Measurements from ENCODE around the gene DTNB. TPM values are rescaled to one million over a fixed set of nuclear protein-coding genes. Genes with fewer than 3 reads are reported as not detected.

The DTNB gene
- polyA plus RNA-seq, 1 experiment, result 12.5 TPM

- Histone ChIP-seq H3K27me3 (ENCODE audit: control insufficient read depth, insufficient read depth, low read length) (no peaks in the 10 kb centered on the region), H3K27ac (ENCODE audit: low read depth, low read length) (no peak overlapping the region), H3K9me3 (ENCODE audit: control insufficient read depth, insufficient read depth, low read length) (no peaks in the 10 kb centered on the region), H3K4me3 (ENCODE audit: low read depth, low read length) (no peak overlapping the region)
- ChIA-PET CTCF (interaction anchor here (0.5 to 1.4 kb wide), 3 partner anchors 84 to 254 kb away, joined by 3 read pairs; no protein-coding TSS in a partner anchor), POLR2A (no interaction called here)
- TF ChIP-seq, protein P1, sequence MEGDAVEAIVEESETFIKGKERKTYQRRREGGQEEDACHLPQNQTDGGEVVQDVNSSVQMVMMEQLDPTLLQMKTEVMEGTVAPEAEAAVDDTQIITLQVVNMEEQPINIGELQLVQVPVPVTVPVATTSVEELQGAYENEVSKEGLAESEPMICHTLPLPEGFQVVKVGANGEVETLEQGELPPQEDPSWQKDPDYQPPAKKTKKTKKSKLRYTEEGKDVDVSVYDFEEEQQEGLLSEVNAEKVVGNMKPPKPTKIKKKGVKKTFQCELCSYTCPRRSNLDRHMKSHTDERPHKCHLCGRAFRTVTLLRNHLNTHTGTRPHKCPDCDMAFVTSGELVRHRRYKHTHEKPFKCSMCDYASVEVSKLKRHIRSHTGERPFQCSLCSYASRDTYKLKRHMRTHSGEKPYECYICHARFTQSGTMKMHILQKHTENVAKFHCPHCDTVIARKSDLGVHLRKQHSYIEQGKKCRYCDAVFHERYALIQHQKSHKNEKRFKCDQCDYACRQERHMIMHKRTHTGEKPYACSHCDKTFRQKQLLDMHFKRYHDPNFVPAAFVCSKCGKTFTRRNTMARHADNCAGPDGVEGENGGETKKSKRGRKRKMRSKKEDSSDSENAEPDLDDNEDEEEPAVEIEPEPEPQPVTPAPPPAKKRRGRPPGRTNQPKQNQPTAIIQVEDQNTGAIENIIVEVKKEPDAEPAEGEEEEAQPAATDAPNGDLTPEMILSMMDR (IDR thresholded peaks at IDR 0.05; ENCODE audit: low read depth, low read length), result no peak
- no peak for DNase-seq (ENCODE audit: low read depth, low spot score)
Observed at GRCh38 chr2:25446122-25446521, 227.3 kb downstream of the DTNB start.

DNA sequence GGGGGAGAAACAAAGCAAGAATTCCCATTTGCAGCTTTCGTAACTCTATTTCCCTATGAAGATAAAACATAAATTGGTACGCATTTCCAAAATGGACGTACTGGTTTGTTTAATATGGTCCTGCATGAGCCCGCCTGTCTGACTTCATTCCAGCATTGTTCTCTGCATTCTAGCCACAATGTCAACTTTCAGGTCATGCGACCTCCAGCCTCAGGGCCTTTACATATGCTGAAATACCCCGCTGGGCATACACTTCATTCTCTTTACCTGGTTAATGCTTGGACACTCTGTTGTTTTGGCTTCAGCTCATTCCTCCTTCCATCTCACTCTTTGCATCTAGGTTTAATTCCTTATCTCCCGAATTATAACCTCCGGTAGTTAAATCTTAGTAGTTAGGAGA is 227.9 kb downstream of the DTNB start:
- CTCF ChIA-PET, result interaction anchor here (1.2 to 1.4 kb wide), 2 partner anchors 83 to 122 kb away, joined by 3 read pairs; no protein-coding TSS in a partner anchor
- POLR2A ChIA-PET, result no interaction called here

GRCh38 chr2:25444608-25445270 is 228.6 kb downstream of the DTNB start:
- Histone ChIP-seq H3K27ac (ENCODE audit: low read depth, low read length) (no peak overlapping the region), H3K27me3 (ENCODE audit: control insufficient read depth, insufficient read depth, low read length) (no peaks in the 10 kb centered on the region), H3K9me3 (ENCODE audit: control insufficient read depth, insufficient read depth, low read length) (no peaks in the 10 kb centered on the region), H3K4me3 (ENCODE audit: low read depth, low read length) (no peak overlapping the region)
- POLR2A ChIA-PET, result no interaction called here
- CTCF ChIA-PET, result interaction anchor here (1.2 to 1.4 kb wide), 2 partner anchors 83 to 123 kb away, joined by 3 read pairs; no protein-coding TSS in a partner anchor
- TF ChIP-seq, protein P1 (IDR thresholded peaks at IDR 0.05; ENCODE audit: low read depth, low read length), result no peak
- DNase-seq (ENCODE audit: low read depth, low spot score), result no peak

More for the DNA sequence above, 227.9 kb downstream of the DTNB start:
- TF ChIP-seq, protein P1 (IDR thresholded peaks at IDR 0.05; ENCODE audit: low read depth, low read length), result no peak
- H3K4me3 ChIP-seq (ENCODE audit: low read depth, low read length), result no peak overlapping the region
- no peaks in the 10 kb centered on the region for H3K9me3 ChIP-seq (ENCODE audit: control insufficient read depth, insufficient read depth, low read length)
- H3K27me3 ChIP-seq (ENCODE audit: control insufficient read depth, insufficient read depth, low read length), result no peaks in the 10 kb centered on the region
- DNase-seq (ENCODE audit: low read depth, low spot score), result no peak
- no peak overlapping the region for H3K27ac ChIP-seq (ENCODE audit: low read depth, low read length)

DNA sequence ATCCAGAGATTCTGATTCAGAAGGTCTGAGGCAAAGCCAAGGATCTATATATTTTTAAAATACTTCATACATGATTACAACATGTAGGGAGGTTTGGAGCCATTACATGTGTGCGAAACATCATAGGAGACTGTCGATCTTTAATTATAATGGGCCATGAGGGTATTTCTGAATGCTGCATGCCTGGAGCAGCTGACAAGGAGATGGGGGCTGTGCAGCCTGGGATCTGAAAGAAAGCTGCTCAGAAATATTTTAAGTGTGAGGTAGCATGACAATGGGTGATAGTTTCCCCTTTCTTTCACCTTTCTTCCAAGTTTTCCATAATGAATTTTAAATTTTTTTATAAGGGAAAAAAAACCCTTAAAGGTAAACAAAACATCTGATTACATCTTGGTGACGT is 229.6 kb downstream of the DTNB start:
- Histone ChIP-seq H3K4me3 (ENCODE audit: low read depth, low read length) (no peak overlapping the region), H3K9me3 (ENCODE audit: control insufficient read depth, insufficient read depth, low read length) (no peaks in the 10 kb centered on the region), H3K27me3 (ENCODE audit: control insufficient read depth, insufficient read depth, low read length) (no peaks in the 10 kb centered on the region), H3K27ac (ENCODE audit: low read depth, low read length) (no peak overlapping the region)
- DNase-seq (ENCODE audit: low read depth, low spot score), result no peak
- TF ChIP-seq, protein P1 (IDR thresholded peaks at IDR 0.05; ENCODE audit: low read depth, low read length), result no peak
- ChIA-PET CTCF (no interaction called here), POLR2A (no interaction called here)

DNA sequence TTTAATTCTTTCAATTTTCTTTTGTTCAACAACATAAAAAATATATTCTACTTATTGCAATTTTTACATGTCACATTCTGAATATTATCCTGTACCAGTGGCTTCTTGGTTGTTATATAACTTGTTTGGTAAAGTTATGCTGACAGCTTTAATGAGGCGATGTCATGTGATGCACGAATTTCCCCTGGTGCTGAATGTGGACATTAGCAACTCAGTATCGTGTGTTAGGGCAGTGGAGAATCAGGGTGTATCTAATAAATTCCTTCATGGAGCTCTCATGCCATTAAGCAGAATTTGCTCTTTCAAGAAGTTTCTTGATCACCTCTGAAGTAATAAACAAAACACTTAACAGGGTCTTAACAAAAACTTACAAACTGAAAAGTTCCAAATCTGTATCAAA is 232.0 kb downstream of the DTNB start:
- no peaks in the 10 kb centered on the region for H3K27me3 ChIP-seq (ENCODE audit: control insufficient read depth, insufficient read depth, low read length)
- H3K4me3 ChIP-seq (ENCODE audit: low read depth, low read length), result no peak overlapping the region
- no peak for DNase-seq (ENCODE audit: low read depth, low spot score)
- CTCF ChIA-PET, result interaction anchor here (1.8 kb wide), 1 partner anchor 12 kb away, joined by 3 read pairs; no protein-coding TSS in a partner anchor
- no peak overlapping the region for H3K27ac ChIP-seq (ENCODE audit: low read depth, low read length)
- TF ChIP-seq, protein P1 (IDR thresholded peaks at IDR 0.05; ENCODE audit: low read depth, low read length), result no peak
- no peaks in the 10 kb centered on the region for H3K9me3 ChIP-seq (ENCODE audit: control insufficient read depth, insufficient read depth, low read length)
- POLR2A ChIA-PET, result no interaction called here

Measured in AG04450 (cell line).